NB4 (cell line): Measurements from ENCODE around the gene FIG4.

Experiments
- MAX ChIP-seq: IDR thresholded peaks from 2 replicates; pipeline ENCODE4 v1.6.1; 2011; ENCODE audit warnings: low read depth, low read length
- MYC ChIP-seq: IDR thresholded peaks from 2 replicates; pipeline ENCODE4 v1.6.1; 2011; ENCODE audit warnings: low read depth, low read length
- POLR2A ChIP-seq: IDR thresholded peaks from 2 replicates; pipeline ENCODE4 v1.6.1; 2011; ENCODE audit warnings: mild to moderate bottlenecking; ENCODE audit not compliant: insufficient read length; ENCODE audit errors: extremely low read depth
- TF ChIP-seq, protein P1 (sequence below): IDR thresholded peaks from one replicate; pipeline ENCODE4 v1.5.1; 2012; ENCODE audit warnings: low read depth, low read length

- TF ChIP-seq, protein P1, sequence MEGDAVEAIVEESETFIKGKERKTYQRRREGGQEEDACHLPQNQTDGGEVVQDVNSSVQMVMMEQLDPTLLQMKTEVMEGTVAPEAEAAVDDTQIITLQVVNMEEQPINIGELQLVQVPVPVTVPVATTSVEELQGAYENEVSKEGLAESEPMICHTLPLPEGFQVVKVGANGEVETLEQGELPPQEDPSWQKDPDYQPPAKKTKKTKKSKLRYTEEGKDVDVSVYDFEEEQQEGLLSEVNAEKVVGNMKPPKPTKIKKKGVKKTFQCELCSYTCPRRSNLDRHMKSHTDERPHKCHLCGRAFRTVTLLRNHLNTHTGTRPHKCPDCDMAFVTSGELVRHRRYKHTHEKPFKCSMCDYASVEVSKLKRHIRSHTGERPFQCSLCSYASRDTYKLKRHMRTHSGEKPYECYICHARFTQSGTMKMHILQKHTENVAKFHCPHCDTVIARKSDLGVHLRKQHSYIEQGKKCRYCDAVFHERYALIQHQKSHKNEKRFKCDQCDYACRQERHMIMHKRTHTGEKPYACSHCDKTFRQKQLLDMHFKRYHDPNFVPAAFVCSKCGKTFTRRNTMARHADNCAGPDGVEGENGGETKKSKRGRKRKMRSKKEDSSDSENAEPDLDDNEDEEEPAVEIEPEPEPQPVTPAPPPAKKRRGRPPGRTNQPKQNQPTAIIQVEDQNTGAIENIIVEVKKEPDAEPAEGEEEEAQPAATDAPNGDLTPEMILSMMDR, result no peak
- no peak for TF ChIP-seq MYC
- TF ChIP-seq MAX, result no peak
- no peak for TF ChIP-seq POLR2A
These were observed 71.8 kb downstream of the FIG4 start for GRCh38 chr6:109762769-109763441.
